DMS79 treated with DMSO at 0.1 percent for 48 hours (cell line): ENCODE measurements around the gene PCED1B.

Experiments used
- DNase-seq: peaks from one replicate; lab custom pipeline; 2025; lab: John Stamatoyannopoulos, UW

Gene PCED1B

GRCh38 chr12:47231456-47231855, 152.0 kb downstream of the PCED1B start:
- DNase-seq = no peak

- DNase-seq = no peak
Observed at GRCh38 chr12:47234576-47235141, 155.2 kb downstream of the PCED1B start.

DNA sequence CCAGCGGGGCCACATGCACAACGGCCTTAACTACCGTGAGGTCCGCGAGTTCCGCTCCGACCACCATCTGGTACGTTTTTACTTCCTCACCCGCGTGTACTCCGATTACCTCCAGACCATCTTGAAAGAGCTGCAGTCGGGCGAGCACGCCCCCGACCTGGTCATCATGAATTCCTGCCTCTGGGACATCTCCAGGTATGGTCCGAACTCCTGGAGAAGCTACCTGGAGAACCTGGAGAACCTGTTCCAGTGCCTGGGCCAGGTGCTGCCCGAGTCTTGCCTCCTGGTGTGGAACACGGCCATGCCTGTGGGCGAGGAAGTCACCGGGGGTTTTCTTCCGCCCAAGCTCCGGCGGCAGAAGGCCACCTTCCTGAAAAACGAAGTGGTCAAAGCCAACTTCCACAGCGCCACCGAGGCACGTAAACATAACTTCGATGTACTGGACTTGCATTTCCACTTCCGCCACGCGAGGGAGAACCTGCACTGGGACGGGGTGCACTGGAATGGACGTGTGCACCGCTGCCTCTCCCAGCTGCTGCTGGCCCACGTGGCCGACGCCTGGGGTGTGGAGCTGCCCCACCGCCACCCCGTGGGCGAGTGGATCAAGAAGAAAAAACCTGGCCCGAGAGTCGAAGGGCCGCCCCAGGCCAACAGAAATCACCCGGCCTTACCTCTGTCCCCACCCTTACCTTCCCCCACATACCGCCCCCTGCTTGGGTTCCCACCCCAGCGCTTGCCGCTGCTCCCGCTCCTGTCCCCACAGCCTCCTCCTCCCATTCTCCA, 156.0 kb downstream of the PCED1B start:
- DNase-seq = no peak

DNA sequence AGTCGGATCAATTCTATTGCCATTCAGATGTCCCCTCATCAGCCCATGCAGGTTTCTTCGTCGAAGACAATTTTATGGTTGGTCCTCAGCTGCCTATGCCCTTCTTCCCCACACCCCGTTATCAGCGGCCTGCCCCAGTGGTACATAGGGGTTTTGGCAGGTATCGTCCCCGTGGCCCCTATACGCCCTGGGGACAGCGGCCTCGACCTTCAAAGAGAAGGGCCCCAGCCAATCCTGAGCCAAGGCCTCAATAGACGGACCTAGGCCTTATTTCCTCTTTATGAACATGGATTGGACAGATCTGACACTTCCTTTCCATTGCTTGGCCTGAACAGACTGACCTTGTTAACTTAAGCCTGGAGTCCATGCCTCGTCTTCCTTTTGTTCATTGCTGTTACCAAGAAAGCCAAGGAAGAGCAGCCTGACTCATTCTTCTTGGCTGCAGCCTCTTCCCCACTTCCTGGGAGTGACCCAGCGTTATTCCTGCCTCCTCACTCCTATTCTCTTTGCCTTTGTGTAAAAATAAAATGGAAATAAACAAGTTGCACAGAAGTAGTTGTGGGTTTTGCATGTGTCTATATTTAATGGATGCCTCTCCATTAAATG, 156.8 kb downstream of the PCED1B start:
- no peak for DNase-seq

GRCh38 chr12:47237751-47238211, 158.4 kb downstream of the PCED1B start:
- no peak for DNase-seq

GRCh38 chr12:47238669-47239114, 159.3 kb downstream of the PCED1B start:
- no peak for DNase-seq

DNA sequence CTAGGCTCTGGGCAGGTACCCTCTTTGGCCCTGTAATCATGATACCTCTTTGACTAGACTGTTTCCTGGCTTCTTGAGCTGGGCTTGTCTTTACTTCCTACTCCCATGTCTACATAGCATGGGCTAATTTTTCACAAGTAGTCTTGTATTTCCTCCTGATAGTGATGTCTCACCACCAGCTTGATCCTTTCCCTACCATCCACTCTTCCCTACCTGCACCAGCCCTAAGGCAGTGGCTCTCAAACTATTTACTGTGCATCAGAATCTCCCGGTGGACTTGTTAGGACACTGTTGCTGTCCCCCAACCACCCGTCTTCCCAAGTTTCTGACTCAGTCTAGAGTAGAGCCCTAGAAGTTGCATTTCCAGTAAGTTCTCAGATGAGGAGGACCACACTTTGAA, 163.0 kb downstream of the PCED1B start:
- no peak for DNase-seq

DNA sequence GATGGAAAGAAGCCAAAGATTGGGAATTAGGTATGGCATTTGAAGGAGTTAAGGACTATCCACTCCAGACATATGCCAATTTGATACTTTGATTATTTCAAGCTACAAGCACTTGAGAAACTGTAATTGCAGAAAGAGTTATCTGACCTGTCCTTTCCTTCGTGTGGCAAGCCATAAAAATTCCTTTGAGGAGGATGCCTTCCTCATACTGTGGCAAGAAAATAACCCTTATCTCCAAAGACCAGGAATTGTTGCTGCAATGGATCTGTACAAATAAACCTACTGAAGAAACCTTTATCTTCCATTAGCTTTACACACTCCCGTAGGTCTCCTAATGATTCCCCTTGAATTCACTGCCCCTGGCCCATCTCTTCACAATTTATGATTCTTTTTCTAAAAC, 165.4 kb downstream of the PCED1B start:
- no peak for DNase-seq

DNA sequence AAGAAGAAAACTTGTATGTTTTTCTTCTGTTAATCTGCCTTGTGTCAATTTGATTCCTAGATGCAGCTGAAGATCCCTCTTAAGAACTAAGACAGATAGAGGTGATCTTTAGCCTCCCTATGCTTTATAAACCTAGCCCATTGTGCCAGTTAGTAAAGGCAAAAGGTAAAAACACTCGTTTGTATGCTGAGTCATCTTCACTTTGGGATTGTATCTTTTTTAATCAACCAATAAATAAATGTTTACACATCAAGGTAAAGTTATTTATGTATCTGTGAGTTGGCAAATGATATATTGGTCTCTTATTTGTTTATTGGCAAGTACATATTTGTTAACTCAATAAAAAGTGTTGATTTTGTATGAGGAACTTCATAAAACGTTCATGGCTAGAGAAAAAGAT, 166.2 kb downstream of the PCED1B start:
- no peak for DNase-seq

DNA sequence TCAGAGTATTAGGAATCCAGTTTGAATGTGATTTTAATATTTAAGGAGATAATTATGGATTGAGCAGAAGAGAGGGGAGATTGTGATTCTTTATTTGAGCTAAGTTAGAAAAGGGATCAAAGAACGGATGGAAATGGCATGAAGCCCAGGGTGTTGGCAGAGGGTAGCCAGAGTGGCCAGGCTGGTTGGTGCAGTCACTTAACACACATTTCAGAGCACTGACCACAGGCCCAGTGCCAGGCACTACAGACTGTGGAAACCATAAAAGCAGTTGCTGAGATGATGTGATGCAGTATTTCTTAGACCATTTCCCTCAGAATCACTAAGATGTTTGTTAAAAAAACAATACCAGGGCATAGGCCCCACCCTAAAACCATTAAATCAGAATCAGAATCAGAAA, 168.0 kb downstream of the PCED1B start:
- DNase-seq = no peak

DNA sequence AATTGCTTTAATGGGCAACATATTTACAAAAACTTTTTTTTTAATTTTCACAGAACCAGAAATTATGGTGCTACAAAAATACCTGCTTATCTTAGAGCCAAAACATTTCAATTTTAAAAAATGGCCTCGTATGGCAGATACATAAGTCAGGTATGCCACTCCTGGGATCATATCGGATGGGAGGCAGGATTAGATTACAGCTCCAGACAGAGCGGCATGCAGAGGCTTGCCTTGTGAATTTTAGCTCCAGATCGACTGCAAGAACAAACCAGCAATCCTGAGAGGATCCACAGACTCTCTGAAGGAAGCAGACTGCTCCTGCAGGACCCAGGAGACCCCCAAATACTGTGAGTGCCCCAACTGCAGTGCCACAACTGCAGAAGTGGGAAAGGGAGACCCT, 169.7 kb downstream of the PCED1B start:
- no peak for DNase-seq

DNA sequence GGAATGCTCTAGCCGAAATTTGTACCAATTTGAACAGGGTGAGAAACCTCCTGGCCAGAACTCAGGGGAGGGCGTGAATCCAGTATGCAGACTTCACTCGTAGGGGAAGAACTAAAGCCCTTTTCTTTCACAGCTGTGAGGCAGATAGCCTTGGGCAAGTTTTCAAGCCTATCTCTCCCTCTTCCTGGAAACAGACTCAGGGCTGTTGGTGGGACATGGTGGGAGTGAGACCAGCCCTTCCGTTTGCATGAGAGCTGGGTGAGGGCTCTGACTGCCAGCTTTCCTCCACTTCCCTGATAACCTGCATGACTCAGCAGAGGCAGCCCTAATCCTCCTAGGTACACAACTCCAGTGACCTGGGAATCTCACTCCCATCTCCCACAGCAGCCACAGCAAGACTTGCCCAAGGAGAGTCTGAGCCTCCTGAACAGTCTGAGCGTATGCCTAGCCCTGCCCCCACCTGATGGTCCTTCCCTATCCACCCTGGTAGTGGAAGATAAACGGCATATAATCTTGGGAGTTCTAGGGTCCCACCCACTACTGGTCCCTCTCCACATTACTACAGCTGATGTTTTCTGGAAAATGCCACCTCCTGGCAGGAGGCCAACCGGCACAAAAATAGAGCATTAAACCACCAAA, 170.4 kb downstream of the PCED1B start:
- DNase-seq = no peak

GRCh38 chr12:47251919-47252318, 172.5 kb downstream of the PCED1B start:
- no peak for DNase-seq

- DNase-seq = no peak
Observed at GRCh38 chr12:47264951-47265350, 185.5 kb downstream of the PCED1B start.

- DNase-seq = no peak
Observed at GRCh38 chr12:47265391-47265790, 186.0 kb downstream of the PCED1B start.

DNA sequence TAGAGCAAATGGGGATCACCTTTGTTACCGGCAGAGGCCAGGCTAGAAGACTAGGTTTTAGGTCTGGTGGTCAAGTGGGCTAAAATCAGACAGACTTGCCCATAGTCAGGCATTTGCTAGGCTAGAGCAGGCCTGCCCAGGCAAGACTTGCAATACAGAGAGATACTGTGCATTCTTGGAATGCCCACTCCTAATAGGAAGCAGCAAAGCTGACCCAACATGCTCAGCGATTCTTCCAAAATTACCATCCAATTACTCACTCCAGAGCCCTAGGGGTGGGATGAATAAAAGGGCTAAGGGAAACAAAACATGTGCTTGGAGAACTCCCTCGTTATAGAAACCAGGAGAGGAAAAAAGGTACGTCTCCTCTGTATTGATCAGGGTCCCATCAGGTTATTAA, 188.2 kb downstream of the PCED1B start:
- DNase-seq = no peak

GRCh38 chr12:47268501-47269454, 189.4 kb downstream of the PCED1B start:
- DNase-seq = no peak

DNA sequence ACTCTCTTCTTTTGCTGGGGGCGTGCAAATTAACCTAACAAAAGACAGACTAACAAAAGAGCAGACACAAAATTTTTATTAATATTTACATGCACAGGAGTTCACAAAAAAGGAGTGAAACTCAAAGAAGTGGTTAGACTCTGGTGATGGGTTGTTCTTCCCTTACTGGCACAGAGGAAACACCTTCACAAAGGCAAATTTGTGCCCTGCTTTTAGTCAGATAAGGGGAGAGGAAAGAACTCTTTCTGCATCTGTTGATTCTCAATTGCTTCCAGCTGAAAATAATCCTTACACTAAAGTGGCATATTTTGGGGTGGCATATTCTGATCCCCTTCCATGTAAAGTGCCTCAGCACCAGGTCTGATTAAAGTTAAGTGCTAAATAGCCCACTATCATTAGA, 190.5 kb downstream of the PCED1B start:
- DNase-seq = no peak

DNA sequence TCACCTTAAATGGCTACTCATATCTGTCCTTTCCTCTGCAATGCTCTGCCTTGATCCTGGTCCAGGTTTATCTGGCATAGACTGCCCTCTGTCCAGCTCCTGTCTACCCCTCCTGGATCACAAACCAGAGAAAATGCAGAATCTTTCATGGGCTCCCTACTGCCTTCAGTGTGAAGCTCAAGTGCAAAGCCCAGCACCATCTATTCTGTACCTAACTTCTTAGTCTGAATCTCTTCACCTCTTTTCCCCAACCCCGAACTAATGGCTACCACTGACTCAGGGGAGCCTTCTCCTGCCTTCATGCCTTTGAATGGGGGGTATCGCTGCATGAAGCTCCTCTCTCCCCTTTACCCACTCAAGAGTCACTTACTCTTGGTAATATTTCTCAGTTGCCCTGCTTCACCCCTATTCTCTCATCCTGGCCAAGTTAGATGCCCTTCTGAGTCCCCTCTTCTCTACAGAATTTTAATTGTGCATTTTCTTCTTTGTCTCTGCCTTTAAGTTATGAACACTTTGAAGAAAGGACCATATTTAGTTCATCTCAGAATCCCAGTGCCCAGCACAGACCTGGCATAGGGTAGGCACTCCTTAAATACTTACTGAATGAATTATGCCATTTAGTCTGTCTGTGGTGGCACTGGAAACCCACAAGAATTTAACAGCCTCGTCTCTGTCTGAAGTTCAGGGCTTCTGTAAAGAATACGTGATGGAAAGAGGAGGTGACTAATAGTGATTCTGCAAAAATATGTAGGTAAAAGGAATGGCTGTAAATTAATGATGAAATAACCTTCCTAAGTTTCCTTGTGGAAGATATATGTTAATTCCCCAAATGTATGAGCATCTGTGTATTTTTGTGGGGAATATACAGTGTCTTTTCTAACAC, 191.6 kb downstream of the PCED1B start:
- no peak for DNase-seq

DNA sequence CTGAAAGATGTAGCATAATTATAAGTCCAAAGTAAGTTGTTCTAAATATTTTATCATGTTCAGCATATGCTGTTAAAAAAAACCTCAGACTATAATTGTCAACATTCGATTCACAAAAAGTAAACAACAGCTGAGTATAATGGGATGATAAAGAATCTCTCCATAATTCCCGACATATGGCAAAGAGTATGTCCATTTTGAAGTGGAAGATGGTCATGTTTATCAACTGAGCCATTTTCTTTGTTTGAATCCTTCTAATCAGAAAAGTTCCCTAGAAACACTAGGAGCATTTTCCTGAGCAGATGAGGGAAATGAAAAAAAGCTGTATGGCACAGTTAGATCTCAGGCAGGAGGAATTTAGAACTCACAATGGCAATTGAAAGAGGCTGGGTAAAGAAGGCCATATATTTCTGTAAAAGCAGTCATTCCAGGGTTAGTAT, 192.4 kb downstream of the PCED1B start:
- no peak for DNase-seq
